Smooth muscle cell of the brain vasculature (primary cell): ENCODE data around the gene RNU6-9.
A peak's percentile ranks its signal among the peaks of the same experiment; 100 is the strongest.
"Not testable (repeated sequence)": the region's sequence is repeated elsewhere in the genome, so short reads cannot be mapped to it uniquely, and the experiment has no call there.

Source experiments
- DNase-seq: peaks from one replicate; pipeline ENCODE4 v3.0.0-alpha.2; 2012; ENCODE audit warnings: low read depth, low spot score

RNU6-9 gene

GRCh38 chr19:892894-893689 is at the start of gene RNU6-9, which contains the start of gene MED16:
TSS of gene RNU6-9 (plus strand) at chr19:893484.
TSS of gene MED16 (minus strand) at chr19:893187. CDS start at chr19:891131, 2,056 bp downstream.
- DNase-seq: peak; percentile 90

GRCh38 chr19:843836-844545 is 49.3 kb upstream of the RNU6-9 start:
- no peak for DNase-seq

GRCh38 chr19:844546-844971 is 48.7 kb upstream of the RNU6-9 start:
- DNase-seq: no peak

- DNase-seq: no peak
Measured at GRCh38 chr19:845707-846521, 47.4 kb upstream of the RNU6-9 start.

GRCh38 chr19:848386-848921 is 44.8 kb upstream of the RNU6-9 start:
- no peak for DNase-seq

- DNase-seq: not testable (repeated sequence)
Measured at GRCh38 chr19:849195-849594, 44.1 kb upstream of the RNU6-9 start.

GRCh38 chr19:850221-850978 is 42.9 kb upstream of the RNU6-9 start:
- DNase-seq: peak; percentile 89

GRCh38 chr19:850979-851335 is 42.3 kb upstream of the RNU6-9 start:
- DNase-seq: no peak

GRCh38 chr19:852136-853013 is 40.9 kb upstream of the RNU6-9 start, which contains the start of gene ELANE:
TSS of gene ELANE (plus strand) at chr19:852303. CDS start at chr19:852329, 26 bp downstream.
- DNase-seq: no peak

- DNase-seq: no peak
Measured at GRCh38 chr19:853014-853585, 40.2 kb upstream of the RNU6-9 start.

- DNase-seq: not testable (repeated sequence)
Measured at GRCh38 chr19:853614-854220, 39.6 kb upstream of the RNU6-9 start.

- no peak for DNase-seq
Measured at GRCh38 chr19:854549-854948, 38.7 kb upstream of the RNU6-9 start.

GRCh38 chr19:855142-855541 is 38.1 kb upstream of the RNU6-9 start:
- no peak for DNase-seq

- no peak for DNase-seq
Measured at GRCh38 chr19:855566-856120, 37.6 kb upstream of the RNU6-9 start.

GRCh38 chr19:858284-858683 is 35.0 kb upstream of the RNU6-9 start:
- DNase-seq: no peak

GRCh38 chr19:858868-859843 is 34.1 kb upstream of the RNU6-9 start, which contains the start of gene CFD:
TSS of gene CFD (plus strand) at chr19:859664. CDS start at chr19:859690, 26 bp downstream.
- DNase-seq: no peak

- DNase-seq: no peak
Measured at GRCh38 chr19:861141-861755, 32.0 kb upstream of the RNU6-9 start.
